Inferior parietal cortex (tissue), 1 donor: ENCODE results near the gene SLC8A3.

Experiments used
- DNase-seq: peaks from one replicate; pipeline ENCODE4 v3.0.0-alpha.2; 2016; ENCODE audit errors: extremely low spot score

SLC8A3 gene

GRCh38 chr14:69999261-69999674, 189.5 kb downstream of the SLC8A3 start:
- no peak for DNase-seq

GRCh38 chr14:69997849-69998248, 190.9 kb downstream of the SLC8A3 start:
- no peak for DNase-seq

GRCh38 chr14:69996216-69996615, 192.5 kb downstream of the SLC8A3 start:
- no peak for DNase-seq
